GM18517 (cell line): ENCODE measurements around the gene HID1.
"Not testable (repeated sequence)": the region's sequence is repeated elsewhere in the genome, so short reads cannot be mapped to it uniquely, and the experiment has no call there.

Experiments used
- ATAC-seq: cut with Tn5 transposase; IDR thresholded peaks from one replicate; pipeline ENCODE4 v1.9.1; 2021; ENCODE audit warnings: mild to moderate bottlenecking, moderate library complexity; ENCODE audit not compliant: unreplicated experiment

HID1 gene

DNA sequence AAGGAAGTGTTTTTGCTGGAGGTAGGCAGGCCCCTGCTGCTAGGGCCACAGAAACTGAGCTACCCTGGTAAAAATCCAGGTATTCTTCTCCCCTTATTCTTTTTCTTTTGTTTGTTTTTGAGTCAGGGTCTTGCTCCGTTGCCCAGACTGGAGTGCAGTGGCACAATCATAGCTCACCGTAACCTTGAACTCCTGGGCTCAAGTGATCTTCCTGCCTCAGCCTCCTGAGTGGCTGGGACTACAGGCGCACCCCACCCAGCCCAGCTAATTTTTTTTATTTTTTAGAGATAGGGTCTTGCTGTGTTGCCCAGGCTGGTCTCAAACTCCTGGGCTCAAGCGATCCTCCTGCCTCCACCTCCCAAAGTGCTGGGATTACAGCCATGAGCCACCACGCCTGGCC lies 3.1 kb downstream of the HID1 start:
- ATAC-seq, result not testable (repeated sequence)

DNA sequence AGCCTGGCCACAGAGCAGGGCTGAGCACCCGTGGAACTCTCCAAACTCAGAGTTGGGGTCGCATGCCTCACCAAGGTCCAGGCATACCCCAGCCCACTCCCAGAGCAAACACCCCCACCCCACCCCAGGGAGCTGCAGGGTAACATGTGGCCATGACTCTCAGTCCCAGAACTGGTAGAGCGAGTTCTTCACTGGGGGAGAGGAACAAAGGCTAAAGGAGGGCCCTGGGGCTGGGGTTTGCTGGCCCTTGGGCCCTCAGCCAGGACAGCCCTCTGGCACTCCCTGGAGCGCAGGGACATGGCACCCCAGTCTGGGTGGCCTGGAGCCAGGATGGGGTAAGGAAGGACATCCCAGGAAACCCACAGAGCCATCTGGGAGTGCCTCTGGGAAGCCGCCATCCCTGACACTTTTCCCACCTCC lies 4.2 kb downstream of the HID1 start:
- no peak for ATAC-seq

DNA sequence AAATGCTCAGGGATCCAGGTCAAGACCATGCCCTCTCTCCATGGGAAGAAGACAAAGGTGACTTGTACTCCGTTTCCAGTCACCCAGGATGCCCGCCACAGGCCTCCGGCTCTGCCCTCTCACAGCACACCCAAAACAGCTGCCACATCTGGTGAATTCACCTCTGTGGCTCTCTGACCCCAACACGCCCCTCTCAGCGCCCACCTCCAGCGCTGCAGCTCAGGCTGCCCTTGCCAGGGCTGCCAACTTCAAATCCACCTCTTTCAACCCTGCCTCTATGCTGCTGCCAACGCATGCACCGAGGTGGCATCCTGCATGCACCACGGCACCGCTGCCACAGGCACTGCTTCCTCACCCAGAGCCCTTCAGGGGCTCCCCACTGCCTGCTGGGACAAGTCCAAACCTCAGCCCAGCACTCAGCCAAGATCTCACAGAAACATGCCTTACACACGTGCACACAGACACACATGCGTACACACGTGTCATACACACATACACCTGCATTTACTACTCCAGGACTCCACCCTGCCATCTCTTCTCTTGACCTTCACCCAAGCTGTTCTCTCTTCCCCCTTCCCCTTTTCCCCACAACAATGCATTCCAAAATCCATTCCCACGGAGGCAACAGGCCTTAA lies 7.5 kb downstream of the HID1 start:
- ATAC-seq, result no peak

DNA sequence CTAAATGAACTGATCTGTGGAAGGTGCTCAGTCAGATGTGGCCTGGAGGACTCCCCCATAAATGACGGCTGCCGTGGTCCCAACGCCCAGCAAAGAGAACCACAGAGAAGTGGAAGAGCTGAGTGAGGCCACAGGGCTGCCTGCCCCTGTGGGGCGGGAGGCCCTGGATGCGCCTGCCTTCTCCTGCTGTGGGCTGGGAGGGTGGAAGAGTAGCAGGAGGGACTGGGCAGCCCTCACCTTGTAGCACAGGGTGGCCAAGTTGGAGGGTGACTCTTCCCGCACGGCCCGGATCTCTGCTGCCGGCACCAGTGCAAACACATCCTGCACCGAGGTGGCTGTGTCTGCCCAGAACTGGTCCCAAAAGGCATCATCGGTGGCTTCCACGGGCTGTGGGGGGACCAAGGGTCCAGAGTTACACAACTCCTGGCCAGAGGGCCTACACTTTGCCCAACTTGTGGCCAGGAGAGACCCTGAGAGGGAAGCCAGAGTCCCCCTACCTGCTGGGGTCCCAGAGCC lies 8.3 kb downstream of the HID1 start:
- no peak for ATAC-seq

DNA sequence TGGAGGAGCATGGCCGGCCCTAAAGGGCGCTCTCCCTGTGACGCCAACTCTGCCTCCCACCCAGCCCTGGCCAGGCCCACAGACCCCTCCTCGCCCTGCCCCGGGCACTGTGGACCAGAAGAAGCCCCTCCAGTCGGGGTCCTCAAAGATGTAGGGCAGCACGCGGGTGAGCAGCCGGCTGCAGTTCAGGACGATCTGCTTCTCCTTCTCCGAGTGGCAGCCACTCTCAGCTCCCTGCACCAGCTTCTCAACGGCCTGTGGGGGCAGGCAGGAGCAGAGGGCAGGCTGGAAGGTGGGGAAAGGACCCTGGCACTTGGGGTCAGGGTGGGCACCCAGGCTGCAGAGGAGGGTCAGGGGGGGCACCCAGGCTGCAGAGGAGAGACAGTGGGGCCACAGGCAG lies 8.9 kb downstream of the HID1 start:
- no peak for ATAC-seq

DNA sequence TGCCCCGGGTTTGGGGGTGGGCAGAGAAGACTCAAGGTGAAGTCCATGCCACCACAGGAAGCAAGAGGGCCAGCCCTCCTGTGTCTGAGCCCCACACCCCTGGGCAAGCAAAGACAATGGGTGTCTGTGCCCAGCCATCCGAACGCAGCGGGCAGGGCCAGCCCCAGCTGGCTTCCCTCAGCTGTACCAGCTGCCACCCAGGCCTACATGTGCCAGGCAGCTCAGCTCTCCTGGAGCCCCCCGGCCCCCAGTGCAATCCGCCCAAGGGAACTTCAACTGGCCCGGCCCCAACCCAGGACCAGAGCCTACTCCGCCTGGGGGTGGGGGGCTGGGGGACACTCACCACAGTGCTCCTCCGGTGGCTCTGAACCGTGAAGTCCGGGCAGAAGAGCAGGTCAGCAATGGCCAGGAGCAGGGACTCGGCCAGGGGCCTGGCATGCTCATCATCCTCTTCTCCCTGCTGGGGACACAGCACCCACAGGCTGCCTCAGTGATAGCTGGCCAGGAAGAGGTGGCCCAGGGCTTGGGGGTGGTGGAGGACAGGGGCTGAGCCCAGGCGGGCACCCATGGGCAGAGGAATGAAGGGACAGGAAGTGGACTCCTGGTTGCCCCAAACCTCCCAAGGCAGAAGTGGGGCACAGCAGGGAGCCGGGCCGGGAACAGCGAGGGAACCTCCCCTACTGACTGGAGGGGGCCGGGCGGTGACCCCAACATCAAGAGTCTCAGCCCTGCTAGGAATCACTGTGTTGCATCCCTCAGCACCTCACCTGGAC lies 9.8 kb downstream of the HID1 start:
- ATAC-seq, result no peak

DNA sequence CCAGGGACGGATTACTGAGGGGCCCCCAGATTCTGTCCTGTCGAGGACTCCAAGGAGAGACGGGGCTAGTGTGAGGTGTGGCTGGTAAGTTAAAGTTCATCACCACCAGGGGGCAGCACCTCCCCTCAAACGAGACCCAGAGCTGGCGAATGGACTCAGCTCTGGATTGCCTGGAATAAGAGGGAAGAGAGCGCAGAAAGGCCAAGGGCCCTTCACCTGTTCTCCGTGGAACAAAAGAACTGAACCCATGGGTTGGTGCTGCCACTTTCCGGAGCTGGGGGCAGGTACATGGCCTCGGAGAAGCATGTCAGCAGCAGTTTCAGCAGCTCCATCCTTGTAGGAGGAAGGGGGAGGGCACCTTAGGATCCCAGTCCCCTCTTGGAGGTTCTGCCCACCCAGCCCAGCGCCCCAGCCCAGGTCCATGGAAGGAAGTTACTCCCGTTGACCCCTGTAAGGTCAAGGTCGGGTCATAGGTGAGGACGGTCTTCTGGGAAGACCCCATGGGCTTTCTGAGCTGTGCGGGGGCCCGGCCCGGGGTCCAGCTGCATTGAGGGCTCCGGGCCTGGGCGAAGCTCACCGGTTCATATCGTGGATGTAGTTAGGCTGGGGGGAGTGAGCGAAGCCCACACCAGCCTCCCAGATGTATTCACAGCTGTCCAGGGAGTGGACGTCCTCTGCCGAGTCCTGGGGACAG lies 10.8 kb downstream of the HID1 start:
- ATAC-seq, result no peak

DNA sequence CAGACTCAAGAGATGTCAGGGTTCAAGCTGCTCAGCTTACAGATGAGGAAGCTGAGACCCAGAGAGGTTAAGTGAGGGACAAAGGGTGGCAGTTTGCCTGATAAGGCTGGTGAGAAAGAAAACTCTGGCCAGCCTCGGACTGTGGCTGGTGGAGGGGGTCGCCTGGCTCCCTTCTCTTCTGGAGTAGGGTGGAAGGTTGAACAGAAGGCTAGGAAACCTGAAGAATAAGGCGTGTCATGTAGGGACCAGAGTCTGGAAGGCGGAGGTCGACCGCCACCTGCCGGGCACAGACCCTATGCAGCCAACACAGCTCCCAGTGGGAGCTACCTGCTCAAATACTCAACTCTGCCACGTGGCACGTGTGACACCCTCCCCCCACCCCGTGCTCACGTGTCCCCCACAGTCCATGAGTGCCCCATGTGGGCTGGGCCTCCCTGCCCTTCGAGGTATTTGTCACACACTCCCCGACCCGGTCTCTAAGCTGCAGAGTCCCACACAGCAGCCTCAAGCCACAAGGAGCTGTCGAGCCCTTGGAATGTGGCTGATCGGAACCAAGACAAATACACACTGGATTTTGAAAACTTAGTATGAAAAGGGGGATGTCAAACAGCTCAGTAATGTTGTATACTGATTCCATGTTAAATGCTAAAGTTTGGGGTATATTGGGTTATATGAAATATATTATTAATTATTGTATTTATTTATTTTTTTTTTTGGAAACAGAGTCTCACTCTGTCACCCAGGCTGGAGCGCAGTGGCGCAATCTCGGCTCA lies 11.8 kb downstream of the HID1 start:
- ATAC-seq, result no peak

DNA sequence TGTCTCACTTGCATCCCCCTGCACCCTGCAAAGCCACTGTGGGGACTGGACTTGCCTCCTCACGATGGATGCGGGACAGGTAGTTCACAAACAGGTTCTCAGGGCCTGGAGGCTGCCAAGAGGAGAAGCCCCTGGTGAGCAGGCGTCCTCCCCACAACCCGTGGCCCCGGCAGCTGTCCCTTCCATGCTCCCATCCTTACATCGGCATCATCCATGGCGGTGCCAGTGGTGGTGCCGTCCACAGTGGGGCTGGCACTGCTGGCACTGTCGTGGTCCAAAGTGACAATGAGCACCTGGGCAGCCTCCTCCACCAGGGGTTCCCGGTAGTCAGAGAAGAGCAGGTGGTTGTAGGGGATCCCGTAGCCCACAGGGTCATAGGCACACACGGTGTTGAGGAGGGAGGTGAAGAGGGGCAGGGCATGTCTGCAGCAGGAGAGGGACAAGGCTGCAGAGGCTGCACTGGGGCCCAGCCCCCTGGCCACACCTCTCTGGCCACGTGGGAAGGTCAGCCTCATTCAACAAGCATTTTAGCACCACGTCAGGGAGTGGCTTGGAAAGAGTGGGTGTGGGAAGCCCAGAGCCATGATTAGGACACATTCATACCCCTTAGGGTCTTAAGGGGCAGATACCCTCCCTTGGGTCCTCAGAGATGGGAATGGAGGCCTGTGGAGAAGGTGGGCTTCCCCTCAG lies 12.6 kb downstream of the HID1 start:
- ATAC-seq, result no peak

DNA sequence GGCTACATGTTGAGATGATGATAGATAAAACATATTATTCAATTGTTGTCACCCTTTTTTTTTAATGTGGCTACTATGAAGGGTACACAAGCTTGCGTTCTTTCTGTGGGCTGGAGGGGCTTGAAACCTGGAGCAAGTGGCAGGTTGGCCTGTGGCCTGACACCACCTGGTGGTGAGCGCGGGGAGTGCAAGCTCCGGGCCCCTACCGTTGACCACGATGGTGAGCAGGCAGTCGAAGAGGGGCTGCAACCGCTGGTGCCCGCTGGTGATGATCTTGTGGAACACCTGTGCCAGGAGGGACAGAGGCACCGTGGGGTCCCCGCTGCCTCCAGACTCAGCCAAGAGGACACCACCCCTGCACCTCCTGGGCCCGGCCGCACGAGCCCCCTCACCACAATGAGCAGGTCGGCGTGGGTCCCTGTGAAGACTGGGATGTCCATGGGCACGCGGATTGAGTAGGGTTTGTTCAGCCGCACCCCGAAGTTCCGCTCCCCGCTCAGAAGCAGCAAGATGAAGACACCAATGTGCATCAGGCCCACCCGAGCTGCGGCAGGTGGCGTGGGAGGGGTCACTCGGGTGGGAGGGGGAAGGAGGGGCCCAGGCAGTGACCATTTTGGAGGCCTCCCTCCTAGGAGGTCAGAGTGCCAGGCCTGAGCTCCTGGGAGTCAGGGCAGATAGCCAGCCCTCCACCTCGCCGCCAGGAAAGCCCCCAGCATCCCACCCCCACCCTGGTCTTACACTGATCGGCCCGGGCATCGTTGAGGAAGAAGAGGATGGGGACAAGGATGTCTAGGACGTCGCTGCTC lies 14.4 kb downstream of the HID1 start:
- no peak for ATAC-seq

DNA sequence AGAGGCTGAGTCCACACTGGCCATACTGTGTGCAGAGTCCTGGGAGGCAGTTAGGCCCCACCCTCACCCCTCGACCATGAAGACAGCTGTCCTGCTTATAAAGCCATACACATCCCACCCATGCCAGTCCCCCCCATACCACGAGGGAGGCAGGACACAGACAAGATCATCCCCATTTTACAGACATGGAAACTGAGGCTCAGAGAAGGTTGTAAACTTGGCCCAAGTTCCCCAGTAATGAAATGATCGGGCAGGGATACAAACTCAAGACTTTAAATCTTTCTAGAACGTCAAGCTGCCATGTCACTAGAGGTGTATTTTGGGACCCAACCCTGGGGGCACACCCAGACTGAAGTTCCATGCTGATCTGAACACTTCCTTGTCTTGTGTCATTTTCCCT lies 16.5 kb downstream of the HID1 start:
- ATAC-seq, result no peak

DNA sequence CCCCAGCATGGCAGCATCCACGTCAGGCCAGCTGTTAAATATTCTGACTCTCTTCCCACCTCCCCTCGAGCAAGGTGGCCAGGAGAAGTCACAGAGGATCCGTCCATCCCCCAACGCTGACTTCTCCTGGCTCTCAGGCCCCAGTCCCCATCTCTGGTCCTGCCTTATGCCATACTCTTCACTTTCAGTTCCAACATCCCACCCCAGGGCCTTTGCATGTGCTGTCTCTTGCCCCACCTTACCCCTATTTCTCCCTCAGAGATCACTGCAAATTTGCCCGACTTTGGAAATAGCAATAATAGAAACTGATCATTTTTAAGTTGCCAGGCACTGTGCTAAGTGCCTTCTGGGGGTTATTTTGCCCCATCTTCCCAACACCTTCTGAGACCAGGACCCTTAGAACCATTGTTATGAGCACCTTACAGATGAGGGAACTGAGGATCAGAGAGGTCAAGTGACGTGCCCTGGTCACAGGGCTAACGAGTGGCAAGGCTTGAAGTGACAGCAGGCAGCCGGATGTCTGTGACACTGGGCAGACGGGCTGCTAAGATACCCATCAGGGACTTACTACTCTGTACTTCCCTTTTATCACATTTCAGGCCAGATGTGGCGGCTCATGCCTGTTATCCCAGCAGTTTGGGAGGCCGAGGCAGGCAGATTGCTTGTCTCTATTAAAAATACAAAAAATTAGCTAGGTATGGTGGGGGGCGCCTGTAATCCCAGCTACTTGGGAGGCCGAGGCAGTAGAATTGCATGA lies 17.7 kb downstream of the HID1 start:
- ATAC-seq, result no peak

DNA sequence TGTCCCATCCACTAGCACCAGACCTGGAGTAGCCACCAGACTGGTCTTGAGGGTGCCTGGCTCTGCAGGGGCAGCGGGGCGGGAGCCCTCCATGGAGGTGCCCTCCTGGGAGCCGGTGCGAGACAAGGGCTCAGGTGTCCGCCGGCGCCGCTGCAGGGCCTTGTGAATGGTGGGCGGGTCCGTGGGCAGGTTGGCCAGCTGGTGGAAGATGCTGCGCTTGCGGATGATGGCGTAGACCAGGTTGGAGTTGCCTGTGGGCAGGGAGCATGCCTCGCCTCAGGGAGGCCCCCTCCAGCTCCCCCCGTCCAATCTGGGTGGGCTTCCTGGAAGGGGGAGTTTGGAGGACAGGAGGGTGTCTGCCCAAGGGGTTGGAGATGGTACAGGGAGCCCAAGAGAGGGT lies 18.4 kb downstream of the HID1 start:
- ATAC-seq, result no peak

DNA sequence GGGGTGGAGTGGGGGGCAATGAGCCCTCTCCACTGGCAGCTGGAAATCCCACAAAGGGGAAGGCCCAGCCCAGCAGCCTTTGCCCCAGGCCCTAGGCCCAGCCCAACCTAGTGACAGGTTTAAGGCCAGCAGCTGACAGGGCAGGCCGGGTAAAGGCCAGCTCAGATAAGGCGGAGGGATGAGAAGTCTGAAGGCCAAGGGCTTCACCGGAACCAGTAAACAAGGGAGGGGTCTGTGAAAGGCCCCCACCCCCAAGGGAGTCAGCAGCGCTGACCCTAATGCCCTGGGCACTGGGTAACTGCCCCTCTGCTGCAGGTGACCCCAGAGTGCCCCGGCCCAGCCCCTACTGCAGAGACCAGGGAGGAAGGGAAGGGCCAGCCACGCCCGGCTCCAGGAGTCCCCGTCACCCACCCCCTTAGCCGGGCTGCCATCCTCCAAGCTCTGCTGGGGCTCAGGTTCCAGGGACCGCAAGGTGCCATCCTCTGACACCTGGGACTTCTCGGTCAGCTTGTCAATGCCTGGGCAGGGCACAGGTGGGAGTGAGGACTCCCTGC lies 19.3 kb downstream of the HID1 start:
- no peak for ATAC-seq

DNA sequence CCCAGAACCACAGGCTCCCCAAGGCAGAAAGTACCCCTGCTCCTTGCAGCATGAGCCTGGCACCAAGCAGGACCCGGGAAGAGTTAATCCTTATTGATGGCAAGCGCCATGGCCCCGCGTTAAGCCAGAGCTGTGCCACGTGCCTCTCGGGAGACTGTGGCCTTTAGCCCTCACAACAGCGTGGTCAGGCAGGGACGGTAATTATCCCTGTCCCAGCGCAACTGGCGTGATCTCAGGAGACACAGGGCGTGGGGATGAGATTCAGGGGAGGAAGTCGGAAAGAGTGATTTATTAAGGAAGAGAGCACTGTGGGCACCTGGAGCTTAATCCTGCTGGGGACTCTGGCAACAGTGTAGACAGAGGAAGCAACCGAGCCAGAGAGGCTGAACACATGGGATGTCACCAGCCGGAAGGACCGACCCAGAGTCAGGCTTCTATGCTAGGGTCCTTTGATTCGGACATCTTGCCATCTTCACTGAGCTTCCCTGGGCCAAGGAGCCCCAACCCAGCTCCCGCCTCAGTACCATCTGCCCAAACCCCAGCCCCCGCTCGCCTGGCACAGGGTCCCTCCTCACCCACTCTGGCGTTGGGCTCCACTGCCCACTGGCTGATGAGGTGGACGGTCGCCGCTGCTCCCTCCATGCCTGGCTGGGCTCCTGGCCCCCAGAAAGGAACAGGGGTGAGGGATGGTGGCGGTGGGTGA lies 20.0 kb downstream of the HID1 start:
- ATAC-seq, result no peak

DNA sequence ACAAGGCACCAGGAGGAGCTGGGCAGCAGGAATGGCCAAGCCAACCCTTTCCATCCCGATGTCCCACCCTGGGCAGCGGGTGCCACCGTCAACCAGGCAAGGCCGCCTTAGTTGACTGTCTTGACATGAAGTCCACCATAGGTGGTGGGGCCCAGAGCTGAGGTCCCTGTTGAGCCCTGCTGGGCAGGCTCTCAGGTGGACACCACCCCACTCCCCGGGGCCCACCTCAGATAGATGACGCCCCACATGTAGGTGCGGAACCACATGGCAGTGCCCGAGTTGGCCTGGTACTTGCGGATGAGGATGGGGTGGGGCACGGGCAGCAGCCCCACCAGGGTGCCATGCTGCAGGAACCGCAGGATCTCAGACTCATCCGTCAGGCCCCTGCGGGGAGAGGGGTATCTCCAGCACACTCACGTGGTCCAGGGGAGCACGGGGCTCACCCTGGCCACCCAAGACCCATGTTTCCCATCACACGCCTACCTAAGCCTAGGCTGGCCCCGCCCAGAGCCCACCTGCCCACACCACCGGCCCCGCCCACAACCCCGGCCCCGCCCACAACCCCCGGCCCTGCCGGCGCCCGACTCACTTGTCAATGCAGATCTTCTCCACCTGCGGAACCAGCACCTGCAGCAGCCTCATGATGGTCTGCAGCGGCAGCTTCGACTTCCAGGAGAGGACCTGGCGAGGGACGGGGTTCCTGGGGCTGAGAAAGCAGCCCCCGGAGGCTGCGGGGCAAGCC lies 20.7 kb downstream of the HID1 start:
- no peak for ATAC-seq

DNA sequence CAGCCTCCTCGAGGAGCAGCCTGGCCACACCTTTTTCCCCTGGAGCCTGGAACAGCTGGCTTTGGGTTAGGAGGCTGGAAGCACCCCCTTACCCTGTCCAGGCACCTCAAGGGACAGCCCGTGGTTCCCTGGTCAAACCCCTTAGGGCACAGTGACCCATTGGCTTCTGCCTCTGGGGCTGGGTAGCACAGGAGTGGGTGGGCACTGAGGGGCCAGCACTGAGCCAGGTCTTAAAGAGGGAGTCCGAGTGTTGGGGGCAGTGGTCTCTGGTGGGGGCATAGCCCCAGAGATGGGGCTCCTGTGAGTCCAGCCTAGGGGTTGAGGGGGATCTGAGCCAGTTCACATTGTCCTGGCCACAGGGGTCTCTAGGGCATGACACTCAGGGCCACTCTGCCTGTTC lies 21.5 kb downstream of the HID1 start:
- no peak for ATAC-seq
